Measurements from ENCODE around the gene PAQR9.

GRCh38 chr3:142976621-142977398 is 13.3 kb upstream of the PAQR9 start:
- TF ChIP-seq CTCF (IDR thresholded peaks at IDR 0.05) = no peak
- peak in 1 of 3 donors; percentile 61 for TF ChIP-seq POLR2AphosphoS5 (IDR thresholded peaks at IDR 0.05)
- TF ChIP-seq POLR2A (IDR thresholded peaks at IDR 0.05) = no peak

Data from stomach (tissue), 4 donors.